Endothelial cell (in vitro differentiated cells): Measurements from ENCODE around the gene ANXA8. TPM values are rescaled to one million over a fixed set of nuclear protein-coding genes. Genes with fewer than 3 reads are reported as not detected.

Experiments used
- DNase-seq: peaks from one replicate; pipeline ENCODE4 v3.0.0; 2021; ENCODE audit warnings: low spot score
- H3K27ac Mint-ChIP-seq: one replicate; pipeline ENCODE4 v1.8.0; 2021; ENCODE audit warnings: mixed read lengths, inconsistent platforms; ENCODE audit not compliant: unreplicated experiment
- H3K27me3 Mint-ChIP-seq: one replicate; pipeline ENCODE4 v1.8.0; 2021; ENCODE audit warnings: mild to moderate bottlenecking, moderate library complexity, mixed read lengths, inconsistent platforms; ENCODE audit not compliant: unreplicated experiment
- H3K36me3 Mint-ChIP-seq: one replicate; pipeline ENCODE4 v1.8.0; 2021; ENCODE audit warnings: mild to moderate bottlenecking, low read depth, mixed read lengths, inconsistent platforms; ENCODE audit not compliant: unreplicated experiment
- H3K4me1 Mint-ChIP-seq: one replicate; pipeline ENCODE4 v1.8.0; 2021; ENCODE audit warnings: mild to moderate bottlenecking, mixed read lengths, inconsistent platforms; ENCODE audit not compliant: unreplicated experiment
- H3K4me3 Mint-ChIP-seq: one replicate; pipeline ENCODE4 v1.8.0; 2021; ENCODE audit warnings: mild to moderate bottlenecking, mixed read lengths, inconsistent platforms; ENCODE audit not compliant: unreplicated experiment
- H3K9me3 Mint-ChIP-seq: one replicate; pipeline ENCODE4 v1.8.0; 2021; ENCODE audit warnings: mixed read lengths, inconsistent platforms; ENCODE audit not compliant: unreplicated experiment
- CTCF ChIP-seq: fragments of 200-600 bp; sonication (generic); IDR thresholded peaks from one replicate; pipeline ENCODE4 v1.5.0; 2021; ENCODE audit warnings: antibody characterized with exemption; ENCODE audit not compliant: unreplicated experiment
- total RNA-seq: library from RNA; stranded (reverse); fragmentation: NEBNext Ultra II Directional; extraction: Animal tissue kit (Norgen Biotek cat#: 25700); gene quantifications from one replicate; pipeline ENCODE4 v1.2.1, GENCODE V29; 2021; ENCODE audit not compliant: unreplicated experiment

Gene ANXA8
- total RNA-seq, 1 donor from 2014 or later, result not detected

GRCh38 chr10:47435081-47435480 is 48.8 kb downstream of the ANXA8 start:
- peaks cover 1% of the 10 kb centered on the region for H3K27me3 Mint-ChIP-seq
- H3K4me1 Mint-ChIP-seq, result peaks cover 2% of the 10 kb centered on the region
- H3K36me3 Mint-ChIP-seq, result no peaks in the 10 kb centered on the region
- H3K4me3 Mint-ChIP-seq, result no peak overlapping the region
- no peak for TF ChIP-seq CTCF
- no peaks in the 10 kb centered on the region for H3K9me3 Mint-ChIP-seq
- no peak overlapping the region for H3K27ac Mint-ChIP-seq
- no peak for DNase-seq

GRCh38 chr10:47425813-47426419 is 58.0 kb downstream of the ANXA8 start:
- H3K4me3 Mint-ChIP-seq, result no peak overlapping the region
- TF ChIP-seq CTCF, result no peak
- no peak for DNase-seq
- H3K27me3 Mint-ChIP-seq, result peaks cover 4% of the 10 kb centered on the region
- no peak overlapping the region for H3K27ac Mint-ChIP-seq
- H3K4me1 Mint-ChIP-seq, result no peaks in the 10 kb centered on the region
- H3K36me3 Mint-ChIP-seq, result no peaks in the 10 kb centered on the region
- no peaks in the 10 kb centered on the region for H3K9me3 Mint-ChIP-seq

GRCh38 chr10:47424231-47424630 is 59.7 kb downstream of the ANXA8 start:
- Mint-ChIP-seq H3K27me3 (peaks cover 4% of the 10 kb centered on the region), H3K4me3 (no peak overlapping the region)
- DNase-seq, result no peak

GRCh38 chr10:47423476-47423875 is 60.4 kb downstream of the ANXA8 start:
- no peaks in the 10 kb centered on the region for H3K4me1 Mint-ChIP-seq
- no peak for DNase-seq
- no peak for TF ChIP-seq CTCF
- no peak overlapping the region for H3K27ac Mint-ChIP-seq
- no peaks in the 10 kb centered on the region for H3K36me3 Mint-ChIP-seq
- H3K27me3 Mint-ChIP-seq, result peaks cover 4% of the 10 kb centered on the region
- H3K4me3 Mint-ChIP-seq, result no peak overlapping the region
- H3K9me3 Mint-ChIP-seq, result no peaks in the 10 kb centered on the region

More at GRCh38 chr10:47424231-47424630, 59.7 kb downstream of the ANXA8 start:
- Mint-ChIP-seq H3K4me1 (no peaks in the 10 kb centered on the region), H3K36me3 (no peaks in the 10 kb centered on the region), H3K9me3 (no peaks in the 10 kb centered on the region), H3K27ac (no peak overlapping the region)
- TF ChIP-seq CTCF, result no peak

GRCh38 chr10:47421057-47421952 is 62.6 kb downstream of the ANXA8 start:
- Mint-ChIP-seq H3K36me3 (no peaks in the 10 kb centered on the region), H3K9me3 (no peaks in the 10 kb centered on the region), H3K27ac (no peak overlapping the region), H3K4me3 (no peak overlapping the region), H3K27me3 (peaks cover 4% of the 10 kb centered on the region), H3K4me1 (no peaks in the 10 kb centered on the region)
- no peak for DNase-seq
- no peak for TF ChIP-seq CTCF
